K562 (cell line): ENCODE data around the gene TRANK1. TPM values are rescaled to one million over a fixed set of nuclear protein-coding genes. Genes with fewer than 3 reads are reported as not detected.

ENCODE experiments used
- CBX1 ChIP-seq: sonication (generic); IDR thresholded peaks from 2 replicates; pipeline ENCODE4 v1.6.1; 2016; ENCODE audit warnings: antibody characterized with exemption, low read depth, mild to moderate bottlenecking
- CHCHD3 ChIP-seq: fragments of 250-450 bp; sonication (Bioruptor Pico); IDR thresholded peaks from 2 replicates; pipeline ENCODE4 v2.1.2; 2022; ENCODE audit warnings: mild to moderate bottlenecking
- L3MBTL2 ChIP-seq: fragments of 450-650 bp; IDR thresholded peaks from 2 replicates; pipeline ENCODE4 v1.6.1; 2016; ENCODE audit warnings: mild to moderate bottlenecking, moderate library complexity
- POU5F1 ChIP-seq: fragments of 150-350 bp; IDR thresholded peaks from 2 replicates; pipeline ENCODE4 v1.6.1; 2014; ENCODE audit warnings: borderline replicate concordance, low read length, low read depth, mild to moderate bottlenecking; ENCODE audit not compliant: partially characterized antibody
- PREB ChIP-seq: sonication (generic); formaldehyde crosslinking; IDR thresholded peaks from 2 replicates; pipeline ENCODE4 v1.8.1; 2023; ENCODE audit warnings: mild to moderate bottlenecking, missing genetic modification reagents
- SP2 ChIP-seq: IDR thresholded peaks from 2 replicates; pipeline ENCODE4 v1.6.1; 2011; ENCODE audit warnings: mild to moderate bottlenecking, low read depth, low read length, moderate library complexity; ENCODE audit not compliant: poor library complexity, severe bottlenecking; ENCODE audit errors: extremely low read depth
- TBL1XR1 ChIP-seq, 2 experiments: IDR thresholded peaks; 2 replicates each; pipeline ENCODE4 v1.6.1; 2012; ENCODE audit warnings: improper control_type of control experiment in 2 of 2, low read length in 2 of 2, mild to moderate bottlenecking in 1 of 2
- XRCC4 ChIP-seq: IDR thresholded peaks from one replicate; pipeline ENCODE4 v1.6.1; 2011; ENCODE audit not compliant: insufficient read depth, insufficient read length; ENCODE audit errors: extremely low read depth
- ZHX1 ChIP-seq: fragments of 150-350 bp; conservative IDR thresholded peaks from 2 replicates; pipeline ENCODE4 v1.6.1; 2014; ENCODE audit warnings: low read length
- ZNF318 ChIP-seq, 2 experiments: fragments of 450-650 bp; IDR thresholded peaks; 2 replicates each; pipeline ENCODE4 v1.6.1; 2016; ENCODE audit warnings: mild to moderate bottlenecking in 2 of 2, borderline replicate concordance in 1 of 2, low read depth in 1 of 2, moderate library complexity in 1 of 2
- ZNF586 ChIP-seq: fragments of 450-650 bp; formaldehyde crosslinking; conservative IDR thresholded peaks from 2 replicates; pipeline ENCODE4 v1.4.0; 2020; ENCODE audit warnings: mild to moderate bottlenecking, moderate library complexity
- ZNF589 ChIP-seq: fragments of 200-800 bp; sonication (Bioruptor generic); IDR thresholded peaks from 2 replicates; pipeline ENCODE4 v1.6.1; 2016; ENCODE audit warnings: low read depth, missing genetic modification characterization, missing compliant biosample characterization
- ZNF707 ChIP-seq: fragments of 250-450 bp; sonication (Bioruptor Pico); conservative IDR thresholded peaks from 2 replicates; pipeline ENCODE4 v1.8.0; 2022; ENCODE audit warnings: inconsistent platforms, mild to moderate bottlenecking, moderate library complexity
- polyA plus RNA-seq, 8 experiments: library from polyadenylated mRNA; depleted of rRNA in 4 of 8; stranded (reverse) in 5 of 8; unstranded in 3 of 8; fragments of >200 nt; fragmentation: Nextera tagmentation in 2 of 8; fragmentation: Illumina TruSeq in 1 of 8; extraction: Ambion mirVana in 2 of 8; extraction: Trizol in 1 of 8; gene quantifications; 2 replicates each; pipeline versions ENCODE4 v1.2.1 to v1.2.3, GENCODE V29; 2011 to 2014; ENCODE audit warnings: inconsistent platforms in 1 of 8, missing spikeins in 1 of 8
- total RNA-seq, 7 experiments: library from RNA; depleted of rRNA in 6 of 7; stranded (reverse); fragments of >200 nt in 6 of 7; fragmentation: Illumina TruSeq in 2 of 7; extraction: Trizol in 2 of 7; gene quantifications; 2 replicates each; pipeline versions ENCODE4 v1.2.1 to v1.2.3, GENCODE V29; 2011 to 2021; ENCODE audit warnings: low replicate concordance in 1 of 7

TRANK1 gene
- total and polyA plus RNA-seq, 9 of the 15 experiments (the other 6 are each of a cell fraction or from before 2014, with no cell fraction given): 0.41 to 5.3 (median 2.1) TPM

- TF ChIP-seq SP2: no peak
- TF ChIP-seq TBL1XR1 (IDR thresholded peaks at IDR 0.05; ENCODE audit: low read length in 2 of 2): no peak; a peak in 1 of 4 replicates
- TF ChIP-seq PREB (CRISPR knock-in tag): peak; percentile 94
- no peak for TF ChIP-seq XRCC4
- TF ChIP-seq ZNF707 (CRISPR knock-in tag): 0 out of 2 replicates have a peak, but pooled peaks have one; percentile 34
- no peak for TF ChIP-seq CHCHD3 (CRISPR knock-in tag)
- no peak for TF ChIP-seq ZNF318 (IDR thresholded peaks at IDR 0.05; ENCODE audit: borderline replicate concordance in 1 of 2, low read depth in 1 of 2)
- TF ChIP-seq CBX1: peak; percentile 85
- TF ChIP-seq ZHX1: 0 out of 2 replicates have a peak, but pooled peaks have one; percentile 67
- peak; percentile 97 for TF ChIP-seq L3MBTL2
- TF ChIP-seq POU5F1: no peak
- TF ChIP-seq ZNF586 (CRISPR knock-in tag): no peak
- peak; percentile 8; the same call in 1 of the 2 replicates for TF ChIP-seq ZNF589 (CRISPR knock-in tag)
These were observed 48.0 kb upstream of the TRANK1 start, which contains the start of gene EPM2AIP1 (continued) for GRCh38 chr3:36992806-36993325.
